GM12875 (cell line): ENCODE data around the gene PRMT1.
"Not testable (repeated sequence)": the region's sequence is repeated elsewhere in the genome, so short reads cannot be mapped to it uniquely, and the experiment has no call there.

Experiments
- H3K4me3 ChIP-seq: one replicate; pipeline ENCODE4 v1.5.1; 2011; ENCODE audit warnings: low read depth, low read length, control low read depth
- CTCF ChIP-seq: IDR thresholded peaks from 2 replicates; pipeline ENCODE4 v1.5.1; 2011; ENCODE audit warnings: low read depth, mild to moderate bottlenecking, control low read depth, inconsistent platforms, low read length, moderate library complexity, borderline replicate concordance; ENCODE audit not compliant: insufficient read depth

The PRMT1 gene

GRCh38 chr19:49713236-49713845 is 36.3 kb downstream of the PRMT1 start:
- TF ChIP-seq CTCF = no peak
- no peak overlapping the region for H3K4me3 ChIP-seq

- TF ChIP-seq CTCF = no peak
- H3K4me3 ChIP-seq = no peak overlapping the region
Observed at GRCh38 chr19:49716154-49716553, 39.1 kb downstream of the PRMT1 start.

GRCh38 chr19:49718511-49718910 is 41.4 kb downstream of the PRMT1 start:
- TF ChIP-seq CTCF = no peak
- no peak overlapping the region for H3K4me3 ChIP-seq

- TF ChIP-seq CTCF = no peak
- no peak overlapping the region for H3K4me3 ChIP-seq
Observed at GRCh38 chr19:49718991-49719390, 41.9 kb downstream of the PRMT1 start.

GRCh38 chr19:49719420-49719819 is 42.3 kb downstream of the PRMT1 start:
- not testable (repeated sequence) for H3K4me3 ChIP-seq

GRCh38 chr19:49727217-49728030 is 50.4 kb downstream of the PRMT1 start:
- TF ChIP-seq CTCF = no peak
- no peak overlapping the region for H3K4me3 ChIP-seq

- no peak overlapping the region for H3K4me3 ChIP-seq
- TF ChIP-seq CTCF = no peak
Observed at GRCh38 chr19:49730166-49730565, 53.1 kb downstream of the PRMT1 start.
